Adrenal gland (tissue), 5 donors: Measurements from ENCODE around the gene SAGE1.
"Not testable (repeated sequence)": the region's sequence is repeated elsewhere in the genome, so short reads cannot be mapped to it uniquely, and the experiment has no call there.

Experiments
- CTCF ChIP-seq, 6 experiments: fragments of 450-650 bp in 4 of 6; fragments of 200-600 bp in 2 of 6; sonication (generic) in 1 of 6; IDR thresholded peaks; 1 replicate in 5 of 6; 2 replicates in 1 of 6; pipeline versions ENCODE4 v1.5.1 to v1.8.0; 2016 to 2021; ENCODE audit warnings: antibody characterized with exemption in 6 of 6, mild to moderate bottlenecking in 2 of 6, moderate library complexity in 1 of 6
- POLR2A ChIP-seq, 2 donors: fragments of 450-650 bp; IDR thresholded peaks; one replicate each; pipeline ENCODE4 v1.6.1; 2017; ENCODE audit warnings: antibody characterized with exemption in 2 of 2, mild to moderate bottlenecking in 2 of 2, moderate library complexity in 1 of 2
- donor health status: DM: no; HTN: no; CAD: no.

GRCh38 chrX:135854438-135854837, 39.1 kb upstream of the SAGE1 start, which contains the start of gene CT45A8:
- not testable (repeated sequence) for TF ChIP-seq CTCF, POLR2A (IDR thresholded peaks at IDR 0.05)
